H9 (cell line): ENCODE measurements around the gene TXLNG. TPM values are rescaled to one million over a fixed set of nuclear protein-coding genes. Genes with fewer than 3 reads are reported as not detected.

Experiments used
- DNase-seq: peaks from one replicate; pipeline ENCODE4 v3.0.0-alpha.2; 2017
- H2AFZ ChIP-seq: one replicate; pipeline ENCODE4 v1.6.1; 2013; ENCODE audit warnings: mild to moderate bottlenecking, low read length, control low read depth, moderate library complexity
- H2AK5ac ChIP-seq: 2 replicates; pipeline ENCODE4 v1.6.1; 2013; ENCODE audit warnings: low read length, control low read depth, mixed read lengths; ENCODE audit not compliant: insufficient read length
- H2BK120ac ChIP-seq: one replicate; pipeline ENCODE4 v1.6.1; 2013; ENCODE audit warnings: low read depth, mild to moderate bottlenecking, low read length, control low read depth, inconsistent platforms; ENCODE audit not compliant: poor library complexity, severe bottlenecking
- H2BK12ac ChIP-seq: 2 replicates; pipeline ENCODE4 v1.6.1; 2013; ENCODE audit warnings: low read length, control low read depth, mixed read lengths, low read depth; ENCODE audit not compliant: insufficient read length
- H2BK15ac ChIP-seq: 2 replicates; pipeline ENCODE4 v1.6.1; 2013; ENCODE audit warnings: low read depth, low read length, control low read depth
- H2BK20ac ChIP-seq: one replicate; pipeline ENCODE4 v1.6.1; 2013; ENCODE audit warnings: low read depth, mild to moderate bottlenecking, low read length, control low read depth, inconsistent platforms; ENCODE audit not compliant: poor library complexity, severe bottlenecking
- H2BK5ac ChIP-seq: 2 replicates; pipeline ENCODE4 v1.6.1; 2013; ENCODE audit warnings: low read length, control low read depth, mixed read lengths; ENCODE audit not compliant: insufficient read length
- H3K14ac ChIP-seq: 2 replicates; pipeline ENCODE4 v1.6.1; 2013; ENCODE audit warnings: low read length, control low read depth; ENCODE audit not compliant: insufficient read depth
- H3K18ac ChIP-seq: 2 replicates; pipeline ENCODE4 v1.6.1; 2013; ENCODE audit warnings: low read depth, mild to moderate bottlenecking, mixed read lengths, low read length, control low read depth; ENCODE audit not compliant: insufficient read length
- H3K23ac ChIP-seq: 2 replicates; pipeline ENCODE4 v1.6.1; 2013; ENCODE audit warnings: low read length, control low read depth, mixed read lengths, low read depth; ENCODE audit not compliant: insufficient read length
- H3K23me2 ChIP-seq: 2 replicates; pipeline ENCODE4 v1.6.1; 2013; ENCODE audit warnings: low read depth, mild to moderate bottlenecking, mixed read lengths, low read length, control low read depth; ENCODE audit not compliant: insufficient read length, poor library complexity, severe bottlenecking
- H3K27ac ChIP-seq: 2 replicates; pipeline ENCODE4 v1.5.1; 2013; ENCODE audit warnings: low read length, control low read depth, mixed read lengths, low read depth; ENCODE audit not compliant: insufficient read length
- H3K27me3 ChIP-seq: 2 replicates; pipeline ENCODE4 v1.6.1; 2013; ENCODE audit warnings: low read length, control low read depth, inconsistent platforms; ENCODE audit not compliant: insufficient read depth
- H3K4ac ChIP-seq: 2 replicates; pipeline ENCODE4 v1.6.1; 2013; ENCODE audit warnings: low read depth, mild to moderate bottlenecking, control low read depth, inconsistent platforms, low read length, moderate library complexity
- H3K4me1 ChIP-seq: 2 replicates; pipeline ENCODE4 v1.6.1; 2013; ENCODE audit warnings: low read length, control low read depth, inconsistent platforms; ENCODE audit not compliant: insufficient read depth
- H3K4me2 ChIP-seq: 2 replicates; pipeline ENCODE4 v1.6.1; 2013; ENCODE audit warnings: low read length, control low read depth, mixed read lengths; ENCODE audit not compliant: insufficient read length, insufficient read depth
- H3K56ac ChIP-seq: 2 replicates; pipeline ENCODE4 v1.6.1; 2013; ENCODE audit warnings: low read depth, mild to moderate bottlenecking, mixed read lengths, low read length, control low read depth; ENCODE audit not compliant: insufficient read length
- H3K79me1 ChIP-seq: 2 replicates; pipeline ENCODE4 v1.6.1; 2013; ENCODE audit warnings: low read depth, mild to moderate bottlenecking, moderate library complexity, low read length, control low read depth, inconsistent platforms; ENCODE audit not compliant: insufficient read depth, poor library complexity, severe bottlenecking
- H3K79me2 ChIP-seq: 2 replicates; pipeline ENCODE4 v1.6.1; 2013; ENCODE audit warnings: low read length, control low read depth, inconsistent platforms; ENCODE audit not compliant: insufficient read depth
- H3K9ac ChIP-seq: 2 replicates; pipeline ENCODE4 v1.6.1; 2013; ENCODE audit warnings: low read length, control low read depth, mixed read lengths; ENCODE audit not compliant: insufficient read length; ENCODE audit errors: extremely low read depth
- H3K9me3 ChIP-seq: one replicate; pipeline ENCODE4 v1.6.1; 2013; ENCODE audit warnings: low read depth, low read length, inconsistent platforms; ENCODE audit not compliant: control insufficient read depth
- H3T11ph ChIP-seq: one replicate; pipeline ENCODE4 v1.6.1; 2013; ENCODE audit warnings: mild to moderate bottlenecking, low read length, control low read depth, inconsistent platforms
- H4K20me1 ChIP-seq: one replicate; pipeline ENCODE4 v1.6.1; 2013; ENCODE audit not compliant: control insufficient read depth, insufficient read length, insufficient read depth
- H4K5ac ChIP-seq: 2 replicates; pipeline ENCODE4 v1.6.1; 2013; ENCODE audit warnings: low read depth, mild to moderate bottlenecking, mixed read lengths, low read length, control low read depth; ENCODE audit not compliant: insufficient read length
- H4K8ac ChIP-seq: replicated peaks from 2 replicates; pipeline ENCODE4 v1.6.1; 2013; ENCODE audit warnings: low read length, control low read depth, mixed read lengths, low read depth; ENCODE audit not compliant: insufficient read length
- H4K91ac ChIP-seq: 2 replicates; pipeline ENCODE4 v1.6.1; 2013; ENCODE audit warnings: low read depth, mild to moderate bottlenecking, moderate library complexity, mixed read lengths, low read length, control low read depth; ENCODE audit not compliant: insufficient read length
- H3K27ac Mint-ChIP-seq, 3 experiments: 2 replicates in 2 of 3; 3 replicates in 1 of 3; pipeline ENCODE4 v1.8.0; 2020 to 2021; ENCODE audit warnings: mixed read lengths in 3 of 3, mild to moderate bottlenecking in 1 of 3, moderate library complexity in 1 of 3
- H3K27me3 Mint-ChIP-seq: 2 replicates; pipeline ENCODE4 v1.8.0; 2021; ENCODE audit warnings: low read depth, mild to moderate bottlenecking, moderate library complexity, mixed read lengths
- H3K36me3 Mint-ChIP-seq, 3 experiments: 2 replicates in 2 of 3; 3 replicates in 1 of 3; pipeline ENCODE4 v1.8.0; 2020 to 2021; ENCODE audit warnings: low read depth in 3 of 3, mixed read lengths in 3 of 3; ENCODE audit not compliant: insufficient read depth in 1 of 3
- H3K4me1 Mint-ChIP-seq, 2 experiments: 2 replicates each; pipeline ENCODE4 v1.8.0; 2020; ENCODE audit warnings: mixed read lengths in 2 of 2
- H3K4me3 Mint-ChIP-seq, 2 experiments: 2 replicates in 1 of 2; 3 replicates in 1 of 2; pipeline ENCODE4 v1.8.0; 2020 to 2021; ENCODE audit warnings: mild to moderate bottlenecking in 2 of 2, mixed read lengths in 2 of 2, moderate library complexity in 1 of 2
- H3K9me3 Mint-ChIP-seq, 2 experiments: 2 replicates in 1 of 2; 3 replicates in 1 of 2; pipeline ENCODE4 v1.8.0; 2020; ENCODE audit warnings: mild to moderate bottlenecking in 2 of 2, mixed read lengths in 2 of 2, moderate library complexity in 1 of 2
- WGBS: extraction: QIAGEN DNeasy Blood & Tissue Kit; methylation state at CpG from one replicate; pipeline ENCODE4 v1.1.7; 2013; ENCODE audit warnings: missing lambda C conversion rate, low lambda C conversion rate, mixed read lengths; ENCODE audit not compliant: insufficient read length; ENCODE audit errors: extremely low coverage; 5-methylcytosine and 5-hydroxymethylcytosine counted together
- total RNA-seq: library from RNA; stranded (reverse); gene quantifications from 2 replicates; pipeline ENCODE4 v1.2.1, GENCODE V29; 2021
- TF ChIP-seq, protein P1 (sequence below): fragments of 200-600 bp; sonication (generic); conservative IDR thresholded peaks from 3 replicates; pipeline ENCODE4 v1.8.0; 2021; ENCODE audit warnings: antibody characterized with exemption, mild to moderate bottlenecking

TXLNG gene
- total RNA-seq, 1 experiment from 2014 or later, result 90.7 TPM

DNA sequence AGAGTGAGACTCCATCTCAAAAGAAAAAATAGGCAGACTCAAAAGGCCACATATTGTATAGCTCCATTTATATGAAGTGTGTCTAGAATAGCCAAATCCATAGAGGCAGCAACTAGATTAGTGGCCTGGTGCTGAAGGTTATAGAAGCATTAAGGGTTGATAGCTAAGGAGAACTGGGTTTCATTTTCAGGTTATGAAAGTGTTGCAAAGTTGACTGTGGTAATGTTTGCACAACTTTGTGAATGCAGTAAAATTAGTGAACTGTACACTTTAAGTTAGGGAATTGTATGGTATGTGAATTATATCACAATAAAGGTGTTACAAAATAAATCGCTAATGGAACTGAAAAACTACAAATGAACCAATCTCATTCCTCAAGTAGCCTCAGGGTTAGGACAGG is 28.3 kb downstream of the TXLNG start:
- Histone ChIP-seq H4K20me1 (no peaks in the 10 kb centered on the region), H4K5ac (no peak overlapping the region), H2BK120ac (no peak overlapping the region), H3K27ac (no peak overlapping the region), H3K4ac (no peak overlapping the region), H2BK12ac (no peak overlapping the region), H3K9ac (no peak overlapping the region), H3K27me3 (no peaks in the 10 kb centered on the region), H3K4me2 (no peak overlapping the region), H3K9me3 (no peaks in the 10 kb centered on the region), H2BK15ac (no peak overlapping the region), H3K23ac (no peak overlapping the region), H3K79me2 (peaks cover 11% of the 10 kb centered on the region; the same call in 1 of the 2 replicates), H2BK20ac (no peak overlapping the region), H3K23me2 (no peaks in the 10 kb centered on the region), H3T11ph (no peak overlapping the region), H3K56ac (no peak overlapping the region), H2BK5ac (no peak overlapping the region), H3K14ac (no peak overlapping the region), H4K8ac (no peak overlapping the region), H4K91ac (no peak overlapping the region), H3K18ac (no peak overlapping the region), H2AFZ (no peak overlapping the region), H2AK5ac (no peak overlapping the region), H3K79me1 (peaks cover 4% of the 10 kb centered on the region), H3K4me1 (no peaks in the 10 kb centered on the region)
- H3K36me3 Mint-ChIP-seq, result peaks cover 28 to 57% (median 45%) of the 10 kb centered on the region in 3 experiments; a peak in 6 of 7 replicates
- DNase-seq, result no peak
- WGBS, result no CpG with 5 or more reads among the region's 1 CpG
- no peaks in the 10 kb centered on the region for H3K9me3 Mint-ChIP-seq
- no peaks in the 10 kb centered on the region for H3K4me1 Mint-ChIP-seq
- H3K27me3 Mint-ChIP-seq, result no peaks in the 10 kb centered on the region
- no peak overlapping the region for H3K27ac Mint-ChIP-seq
- TF ChIP-seq, protein P1, sequence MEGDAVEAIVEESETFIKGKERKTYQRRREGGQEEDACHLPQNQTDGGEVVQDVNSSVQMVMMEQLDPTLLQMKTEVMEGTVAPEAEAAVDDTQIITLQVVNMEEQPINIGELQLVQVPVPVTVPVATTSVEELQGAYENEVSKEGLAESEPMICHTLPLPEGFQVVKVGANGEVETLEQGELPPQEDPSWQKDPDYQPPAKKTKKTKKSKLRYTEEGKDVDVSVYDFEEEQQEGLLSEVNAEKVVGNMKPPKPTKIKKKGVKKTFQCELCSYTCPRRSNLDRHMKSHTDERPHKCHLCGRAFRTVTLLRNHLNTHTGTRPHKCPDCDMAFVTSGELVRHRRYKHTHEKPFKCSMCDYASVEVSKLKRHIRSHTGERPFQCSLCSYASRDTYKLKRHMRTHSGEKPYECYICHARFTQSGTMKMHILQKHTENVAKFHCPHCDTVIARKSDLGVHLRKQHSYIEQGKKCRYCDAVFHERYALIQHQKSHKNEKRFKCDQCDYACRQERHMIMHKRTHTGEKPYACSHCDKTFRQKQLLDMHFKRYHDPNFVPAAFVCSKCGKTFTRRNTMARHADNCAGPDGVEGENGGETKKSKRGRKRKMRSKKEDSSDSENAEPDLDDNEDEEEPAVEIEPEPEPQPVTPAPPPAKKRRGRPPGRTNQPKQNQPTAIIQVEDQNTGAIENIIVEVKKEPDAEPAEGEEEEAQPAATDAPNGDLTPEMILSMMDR, result no peak
- no peak overlapping the region for H3K4me3 Mint-ChIP-seq
